Esophagus squamous epithelium (tissue), 4 donors: ENCODE data around the gene VAPB.

Source experiments
- CTCF ChIP-seq, 6 experiments: fragments of 450-650 bp in 4 of 6; fragments of 200-600 bp in 2 of 6; sonication (generic) in 2 of 6; IDR thresholded peaks; one replicate each; pipeline ENCODE4 v1.5.1; 2016 to 2019; ENCODE audit warnings: antibody characterized with exemption in 6 of 6, mild to moderate bottlenecking in 4 of 6, moderate library complexity in 4 of 6
- POLR2A ChIP-seq, 4 donors: fragments of 450-650 bp; IDR thresholded peaks; one replicate each; pipeline ENCODE4 v1.6.1; 2017; ENCODE audit warnings: antibody characterized with exemption in 4 of 4, mild to moderate bottlenecking in 4 of 4, moderate library complexity in 3 of 4

GRCh38 chr20:58453391-58453790 lies 64.4 kb downstream of the VAPB start:
- no peak for TF ChIP-seq CTCF (IDR thresholded peaks at IDR 0.05)
- no peak for TF ChIP-seq POLR2A (IDR thresholded peaks at IDR 0.05)
